Measurements from ENCODE around the gene GNAQ. TPM values are rescaled to one million over a fixed set of nuclear protein-coding genes. Genes with fewer than 3 reads are reported as not detected.

Gene GNAQ
- total RNA-seq, 4 donors from 2014 or later, result 40.8 to 54.7 (median 53.8) TPM

DNA sequence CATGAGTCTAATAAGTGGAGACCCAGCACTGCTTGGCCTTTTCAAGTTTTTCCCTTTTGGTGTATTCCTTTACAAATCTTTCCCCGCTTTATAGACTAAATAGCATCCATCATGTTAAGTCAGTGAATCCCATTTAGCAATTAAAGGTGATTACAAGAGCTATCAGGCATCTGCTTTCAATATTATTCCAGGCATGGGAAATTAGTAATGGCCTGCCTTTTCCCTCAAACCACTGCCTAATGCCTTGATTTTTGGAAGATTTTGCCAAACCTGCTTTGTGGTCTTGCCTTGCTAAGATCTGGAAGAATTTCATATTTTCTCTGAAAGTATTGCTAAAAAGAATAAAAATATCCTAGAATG, 280.6 kb downstream of the GNAQ start:
- no peak for ATAC-seq (ENCODE audit: low FRiP score)
- no peak for DNase-seq (ENCODE audit: low spot score)
- TF ChIP-seq, protein P1, sequence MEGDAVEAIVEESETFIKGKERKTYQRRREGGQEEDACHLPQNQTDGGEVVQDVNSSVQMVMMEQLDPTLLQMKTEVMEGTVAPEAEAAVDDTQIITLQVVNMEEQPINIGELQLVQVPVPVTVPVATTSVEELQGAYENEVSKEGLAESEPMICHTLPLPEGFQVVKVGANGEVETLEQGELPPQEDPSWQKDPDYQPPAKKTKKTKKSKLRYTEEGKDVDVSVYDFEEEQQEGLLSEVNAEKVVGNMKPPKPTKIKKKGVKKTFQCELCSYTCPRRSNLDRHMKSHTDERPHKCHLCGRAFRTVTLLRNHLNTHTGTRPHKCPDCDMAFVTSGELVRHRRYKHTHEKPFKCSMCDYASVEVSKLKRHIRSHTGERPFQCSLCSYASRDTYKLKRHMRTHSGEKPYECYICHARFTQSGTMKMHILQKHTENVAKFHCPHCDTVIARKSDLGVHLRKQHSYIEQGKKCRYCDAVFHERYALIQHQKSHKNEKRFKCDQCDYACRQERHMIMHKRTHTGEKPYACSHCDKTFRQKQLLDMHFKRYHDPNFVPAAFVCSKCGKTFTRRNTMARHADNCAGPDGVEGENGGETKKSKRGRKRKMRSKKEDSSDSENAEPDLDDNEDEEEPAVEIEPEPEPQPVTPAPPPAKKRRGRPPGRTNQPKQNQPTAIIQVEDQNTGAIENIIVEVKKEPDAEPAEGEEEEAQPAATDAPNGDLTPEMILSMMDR (IDR thresholded peaks at IDR 0.05), result no peak

DNA sequence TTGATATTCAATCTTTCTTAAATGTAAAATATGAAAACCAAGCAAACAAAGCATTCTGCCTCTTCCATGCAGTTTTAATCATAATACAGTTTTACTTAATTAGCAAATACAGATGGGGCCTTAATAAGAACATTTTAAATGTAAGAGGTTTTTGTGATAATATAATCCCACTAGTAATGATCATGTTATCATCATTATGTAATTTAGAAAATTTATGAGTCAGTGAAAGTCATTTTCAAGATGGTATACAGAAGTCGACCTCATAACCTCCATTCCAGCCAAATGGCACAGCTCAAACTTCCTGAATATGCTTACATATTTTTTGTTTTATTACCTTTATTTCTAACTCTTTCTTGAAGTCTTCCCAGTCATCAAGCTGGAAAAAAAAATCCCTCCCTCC, 281.3 kb downstream of the GNAQ start:
- ATAC-seq (ENCODE audit: low FRiP score) (no peak), DNase-seq (ENCODE audit: low spot score) (no peak)
- TF ChIP-seq, protein P1 (IDR thresholded peaks at IDR 0.05), result no peak

DNA sequence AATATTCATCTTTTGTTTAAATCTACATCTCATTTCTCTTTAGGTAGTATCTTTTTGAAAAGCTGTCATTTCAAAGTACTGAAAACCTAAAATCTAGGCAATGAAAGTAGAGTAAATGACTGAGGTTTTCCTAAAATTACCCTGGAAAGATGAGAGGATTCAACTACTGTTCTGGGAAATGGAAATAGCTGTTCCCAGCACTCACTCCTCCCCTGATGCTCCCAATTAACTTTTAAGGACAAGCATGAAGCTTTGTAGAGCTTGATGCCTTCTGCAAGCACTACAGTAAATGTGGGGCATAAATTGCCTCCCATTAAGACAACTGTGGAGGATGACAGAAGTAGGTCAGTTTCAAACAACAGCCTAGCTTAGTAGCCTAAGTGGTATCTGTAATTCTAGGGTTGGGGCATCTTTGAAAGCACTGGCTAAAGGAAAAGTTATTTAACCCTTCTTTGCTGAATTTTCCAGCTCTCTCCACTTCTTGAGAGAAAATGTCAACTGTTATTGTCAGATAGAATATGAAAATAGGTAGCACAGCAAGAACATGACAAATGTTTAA, 283.3 kb downstream of the GNAQ start:
- no peak for DNase-seq (ENCODE audit: low spot score)
- no peak for ATAC-seq (ENCODE audit: low FRiP score)
- TF ChIP-seq, protein P1 (IDR thresholded peaks at IDR 0.05), result no peak

DNA sequence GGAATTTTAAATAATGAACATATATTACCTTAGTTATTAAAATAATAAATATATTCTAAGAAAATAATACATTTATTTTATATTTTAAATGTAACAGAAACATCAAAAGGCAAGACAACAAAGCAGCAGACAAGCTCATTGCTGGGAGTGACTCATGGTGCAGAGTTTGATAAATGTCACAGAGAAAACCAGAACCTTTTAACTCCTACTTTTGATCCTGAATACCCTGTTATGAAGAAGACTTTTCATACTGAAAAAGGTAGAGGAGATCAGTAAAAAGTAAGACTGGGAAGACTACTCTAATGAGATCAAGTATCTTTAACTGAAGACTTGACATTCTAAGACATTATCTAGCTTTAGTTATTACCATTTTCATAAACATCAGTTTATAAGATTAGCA, 284.4 kb downstream of the GNAQ start:
- ATAC-seq (ENCODE audit: low FRiP score), result no peak
- no peak for DNase-seq (ENCODE audit: low spot score)
- TF ChIP-seq, protein P1 (IDR thresholded peaks at IDR 0.05), result no peak

DNA sequence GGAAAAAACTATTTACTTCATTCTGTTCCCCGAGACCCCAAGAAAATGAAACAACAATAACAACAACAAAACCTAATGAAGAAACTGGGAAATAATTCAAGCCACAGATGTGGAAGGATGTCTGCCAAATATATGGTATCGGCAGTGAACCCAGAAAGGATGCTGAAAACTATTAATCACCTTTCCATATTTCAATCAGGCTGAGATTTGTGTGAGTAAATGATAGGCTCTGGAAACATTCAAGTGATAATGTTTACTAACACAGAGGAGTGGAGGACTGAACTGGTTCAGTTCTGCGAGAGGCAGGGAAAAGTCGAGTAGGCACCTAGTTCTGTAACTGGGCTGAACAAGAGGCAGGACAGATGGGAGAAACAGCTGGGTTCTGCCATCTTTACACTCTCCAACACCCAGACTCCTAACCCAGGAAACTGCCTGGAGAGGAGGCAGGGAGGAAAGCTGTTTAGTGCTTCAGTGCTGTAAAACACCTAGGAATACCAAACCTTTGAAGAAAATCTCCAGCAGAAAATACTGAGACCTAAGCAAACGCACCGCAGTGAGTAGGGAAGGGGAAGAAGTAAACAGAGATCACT, 286.7 kb downstream of the GNAQ start:
- TF ChIP-seq, protein P1 (IDR thresholded peaks at IDR 0.05), result no peak
- DNase-seq (ENCODE audit: low spot score) (no peak), ATAC-seq (ENCODE audit: low FRiP score) (no peak)

DNA sequence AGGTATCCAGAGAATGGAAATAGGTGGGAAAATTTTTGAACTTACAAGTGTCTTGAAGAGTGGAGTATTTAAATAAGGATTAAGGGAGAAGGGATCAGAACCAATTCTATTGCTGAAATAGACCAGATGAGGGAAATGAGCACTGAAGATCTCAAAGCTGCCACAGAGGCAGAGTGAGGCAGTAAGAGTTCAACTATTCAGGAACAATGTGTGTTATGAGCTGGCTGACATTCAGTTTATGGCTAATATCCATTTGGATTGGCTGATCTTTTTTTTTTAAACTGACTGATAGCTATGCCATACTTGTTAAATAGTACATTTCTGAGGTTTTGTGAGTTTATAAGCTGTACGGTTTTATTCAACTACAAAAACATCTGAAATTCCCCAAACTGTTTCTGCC, 288.2 kb downstream of the GNAQ start:
- DNase-seq (ENCODE audit: low spot score) (no peak), ATAC-seq (ENCODE audit: low FRiP score) (no peak)
- TF ChIP-seq, protein P1 (IDR thresholded peaks at IDR 0.05), result no peak

DNA sequence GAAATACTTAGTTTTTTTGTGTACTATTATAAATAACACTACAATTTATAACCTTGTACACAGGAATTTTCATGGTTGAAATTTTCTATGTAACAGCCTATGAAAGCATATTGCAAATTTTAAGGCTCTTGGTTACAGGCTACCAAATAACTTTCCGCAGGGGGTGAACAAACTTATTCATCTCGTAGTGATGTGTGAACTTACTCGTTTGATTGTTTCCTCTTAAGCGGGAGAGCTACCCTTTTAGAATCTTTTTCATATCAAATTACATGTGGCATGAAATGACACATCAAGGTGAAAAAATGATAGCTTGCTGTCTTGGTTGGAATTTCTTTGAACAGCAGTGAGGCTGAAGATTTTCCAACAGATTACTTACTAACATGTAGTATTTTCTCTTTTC, 292.7 kb downstream of the GNAQ start:
- ATAC-seq (ENCODE audit: low FRiP score), result no peak
- DNase-seq (ENCODE audit: low spot score), result no peak
- TF ChIP-seq, protein P1 (IDR thresholded peaks at IDR 0.05), result no peak

All from omental fat pad (tissue), 4 donors.